Liver (tissue), 9 donors: ENCODE data around the gene SLX1A. TPM values are rescaled to one million over a fixed set of nuclear protein-coding genes. Genes with fewer than 3 reads are reported as not detected.

Experiments used
- DNase-seq: peaks from one replicate; pipeline ENCODE4 v3.0.0-alpha.2; 2017; ENCODE audit warnings: low spot score
- H3K27ac ChIP-seq, 2 donors: one replicate each; pipeline ENCODE4 v1.7.0; 2013; ENCODE audit warnings: inconsistent platforms in 2 of 2, low read length in 2 of 2, control low read depth in 1 of 2, low read depth in 1 of 2, mild to moderate bottlenecking in 1 of 2
- H3K27me3 ChIP-seq, 4 donors: one replicate each; pipeline versions ENCODE4 v1.6.1 to v1.7.0; 2013; ENCODE audit warnings: low read length in 3 of 4, inconsistent platforms in 1 of 4, mild to moderate bottlenecking in 1 of 4, moderate library complexity in 1 of 4; ENCODE audit not compliant: control insufficient read depth in 4 of 4, insufficient read depth in 4 of 4
- H3K36me3 ChIP-seq, 4 donors: one replicate each; pipeline versions ENCODE4 v1.6.1 to v1.7.0; 2013; ENCODE audit warnings: low read length in 3 of 4, mild to moderate bottlenecking in 3 of 4, low read depth in 1 of 4, moderate library complexity in 1 of 4; ENCODE audit not compliant: control insufficient read depth in 4 of 4, insufficient read depth in 3 of 4
- H3K4me1 ChIP-seq, 4 donors: one replicate each; pipeline versions ENCODE4 v1.6.1 to v1.7.0; 2013; ENCODE audit warnings: low read length in 3 of 4, mild to moderate bottlenecking in 3 of 4, moderate library complexity in 1 of 4; ENCODE audit not compliant: control insufficient read depth in 4 of 4, insufficient read depth in 4 of 4
- H3K4me3 ChIP-seq, 3 donors: one replicate each; pipeline versions ENCODE4 v1.6.1 to v1.7.0; 2013; ENCODE audit warnings: low read length in 3 of 3, control low read depth in 1 of 3, low read depth in 1 of 3, mild to moderate bottlenecking in 1 of 3
- H3K9ac ChIP-seq, 2 donors: one replicate each; pipeline ENCODE4 v1.7.0; 2013; ENCODE audit warnings: low read length in 2 of 2, mild to moderate bottlenecking in 2 of 2, moderate library complexity in 2 of 2, control low read depth in 1 of 2, low read depth in 1 of 2
- H3K9me3 ChIP-seq, 4 donors: one replicate each; pipeline versions ENCODE4 v1.6.1 to v1.7.0; 2013; ENCODE audit warnings: low read length in 3 of 4; ENCODE audit not compliant: control insufficient read depth in 4 of 4
- EGR1 ChIP-seq, 2 donors: IDR thresholded peaks; 2 replicates each; pipeline ENCODE4 v1.6.1; 2016 to 2018; ENCODE audit warnings: antibody characterized with exemption in 2 of 2, low read depth in 2 of 2
- FOXA1 ChIP-seq: IDR thresholded peaks from 2 replicates; pipeline ENCODE4 v1.6.1; 2016; ENCODE audit warnings: antibody characterized with exemption
- FOXA2 ChIP-seq: IDR thresholded peaks from 2 replicates; pipeline ENCODE4 v1.6.1; 2016; ENCODE audit warnings: antibody characterized with exemption
- GABPA ChIP-seq, 2 donors: IDR thresholded peaks in 1 of 2; conservative IDR thresholded peaks in 1 of 2; 2 replicates each; pipeline ENCODE4 v1.6.1; 2016; ENCODE audit warnings: antibody characterized with exemption in 2 of 2, mild to moderate bottlenecking in 1 of 2, moderate library complexity in 1 of 2
- HNF4A ChIP-seq, 2 donors: conservative IDR thresholded peaks; 2 replicates each; pipeline ENCODE4 v1.6.1; 2016; ENCODE audit warnings: antibody characterized with exemption in 2 of 2, mild to moderate bottlenecking in 2 of 2
- HNF4G ChIP-seq: IDR thresholded peaks from 2 replicates; pipeline ENCODE4 v1.6.1; 2016; ENCODE audit warnings: antibody characterized with exemption
- JUND ChIP-seq, 2 donors: IDR thresholded peaks; 2 replicates each; pipeline ENCODE4 v1.6.1; 2016; ENCODE audit warnings: antibody characterized with exemption in 2 of 2
- NR2F2 ChIP-seq: IDR thresholded peaks from 2 replicates; pipeline ENCODE4 v1.6.1; 2016; ENCODE audit warnings: antibody characterized with exemption
- RAD21 ChIP-seq, 2 donors: IDR thresholded peaks; 2 replicates each; pipeline ENCODE4 v1.6.1; 2016; ENCODE audit warnings: antibody characterized with exemption in 2 of 2, mild to moderate bottlenecking in 2 of 2
- RXRA ChIP-seq, 2 donors: IDR thresholded peaks; 2 replicates each; pipeline ENCODE4 v1.6.1; 2017 to 2018; ENCODE audit warnings: antibody characterized with exemption in 2 of 2, mild to moderate bottlenecking in 1 of 2
- SP1 ChIP-seq: IDR thresholded peaks from 2 replicates; pipeline ENCODE4 v1.6.1; 2018; ENCODE audit warnings: antibody characterized with exemption, mild to moderate bottlenecking
- TAF1 ChIP-seq: conservative IDR thresholded peaks from 2 replicates; pipeline ENCODE4 v1.6.1; 2016; ENCODE audit warnings: antibody characterized with exemption, mild to moderate bottlenecking
- YY1 ChIP-seq: IDR thresholded peaks from 2 replicates; pipeline ENCODE4 v1.6.1; 2016; ENCODE audit warnings: antibody characterized with exemption, mild to moderate bottlenecking
- WGBS: extraction: QIAGEN DNeasy Blood & Tissue Kit; methylation state at CpG from one replicate; pipeline ENCODE4 v1.1.7; 2013; 5-methylcytosine and 5-hydroxymethylcytosine counted together
- polyA plus RNA-seq, 2 donors: library from polyadenylated mRNA; stranded (reverse) in 1 of 2; unstranded in 1 of 2; fragments of 200-250 nt in 1 of 2; fragments of >200 nt in 1 of 2; fragmentation: Nextera tagmentation in 1 of 2; extraction: Ambion mirVana in 1 of 2; gene quantifications; one replicate each; pipeline versions ENCODE4 v1.2.1 to v1.2.3, GENCODE V29; 2013 to 2015
- total RNA-seq, 2 donors: library from RNA; depleted of rRNA; stranded (reverse); fragments of >200 nt; gene quantifications; one replicate each; pipeline ENCODE4 v1.2.3, GENCODE V29; 2014
- TF ChIP-seq, protein P1 (sequence below): IDR thresholded peaks from 2 replicates; pipeline ENCODE4 v1.6.1; 2016; ENCODE audit warnings: antibody characterized with exemption
- TF ChIP-seq, protein P2 (sequence below): IDR thresholded peaks from 2 replicates; pipeline ENCODE4 v1.6.1; 2016; ENCODE audit warnings: antibody characterized with exemption
- TF ChIP-seq, protein P3 (sequence below): fragments of 150-350 bp; IDR thresholded peaks from 2 replicates; pipeline ENCODE4 v1.5.1; 2017; ENCODE audit warnings: improper control_type of control experiment, low read depth, low read length; ENCODE audit not compliant: missing input control
- TF ChIP-seq, protein P4 (sequence below): IDR thresholded peaks from 2 replicates; pipeline ENCODE4 v1.6.1; 2016; ENCODE audit warnings: antibody characterized with exemption, mild to moderate bottlenecking
- TF ChIP-seq, protein P5 (sequence below): IDR thresholded peaks from 2 replicates; pipeline ENCODE4 v1.6.1; 2016; ENCODE audit warnings: antibody characterized with exemption
- donor health status: healthy.
- donor health status: healthy.
- donor health status: healthy.
- donor health status: healthy.
- donor health status: healthy.

Gene SLX1A
- total and polyA plus RNA-seq, 4 donors, result 37.1 to 55.2 (median 42.0) TPM

DNA sequence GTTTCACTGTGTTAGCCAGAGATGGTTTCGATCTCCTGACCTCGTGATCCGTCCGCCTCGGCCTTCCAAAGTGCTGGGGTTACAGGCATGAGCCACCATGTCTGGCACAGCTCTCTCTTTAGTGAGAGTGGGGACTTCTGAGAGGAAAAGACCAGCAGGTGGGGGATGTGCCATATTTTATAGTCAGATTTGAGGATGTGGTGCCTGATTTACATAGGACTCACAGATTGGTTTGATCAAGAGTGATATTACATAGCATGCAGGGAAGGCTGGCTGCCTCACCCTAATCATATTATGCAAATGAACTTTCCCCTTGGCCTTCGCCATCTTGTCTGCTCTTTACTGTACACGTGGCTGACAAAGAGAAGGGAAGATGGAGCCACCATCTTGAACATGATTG is 42.6 kb upstream of the SLX1A start:
- Histone ChIP-seq H3K9me3 (no peaks in the 10 kb centered on the region), H3K27ac (no peak overlapping the region), H3K9ac (no peak overlapping the region), H3K4me1 (no peaks in the 10 kb centered on the region), H3K4me3 (no peak overlapping the region), H3K27me3 (no peaks in the 10 kb centered on the region), H3K36me3 (no peaks in the 10 kb centered on the region)
- WGBS, result 89% methylated on average over 7 of the region's 7 CpGs
- DNase-seq, result no peak
- TF ChIP-seq, protein P1, sequence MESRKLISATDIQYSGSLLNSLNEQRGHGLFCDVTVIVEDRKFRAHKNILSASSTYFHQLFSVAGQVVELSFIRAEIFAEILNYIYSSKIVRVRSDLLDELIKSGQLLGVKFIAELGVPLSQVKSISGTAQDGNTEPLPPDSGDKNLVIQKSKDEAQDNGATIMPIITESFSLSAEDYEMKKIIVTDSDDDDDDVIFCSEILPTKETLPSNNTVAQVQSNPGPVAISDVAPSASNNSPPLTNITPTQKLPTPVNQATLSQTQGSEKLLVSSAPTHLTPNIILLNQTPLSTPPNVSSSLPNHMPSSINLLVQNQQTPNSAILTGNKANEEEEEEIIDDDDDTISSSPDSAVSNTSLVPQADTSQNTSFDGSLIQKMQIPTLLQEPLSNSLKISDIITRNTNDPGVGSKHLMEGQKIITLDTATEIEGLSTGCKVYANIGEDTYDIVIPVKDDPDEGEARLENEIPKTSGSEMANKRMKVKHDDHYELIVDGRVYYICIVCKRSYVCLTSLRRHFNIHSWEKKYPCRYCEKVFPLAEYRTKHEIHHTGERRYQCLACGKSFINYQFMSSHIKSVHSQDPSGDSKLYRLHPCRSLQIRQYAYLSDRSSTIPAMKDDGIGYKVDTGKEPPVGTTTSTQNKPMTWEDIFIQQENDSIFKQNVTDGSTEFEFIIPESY, result no peak
- TF ChIP-seq EGR1 (IDR thresholded peaks at IDR 0.05; ENCODE audit: low read depth in 2 of 2), result no peak
- TF ChIP-seq HNF4A (conservative IDR thresholded peaks at IDR 0.05), result no peak
- no peak for TF ChIP-seq FOXA2
- no peak for TF ChIP-seq HNF4G
- TF ChIP-seq FOXA1, result no peak
- TF ChIP-seq, protein P2, sequence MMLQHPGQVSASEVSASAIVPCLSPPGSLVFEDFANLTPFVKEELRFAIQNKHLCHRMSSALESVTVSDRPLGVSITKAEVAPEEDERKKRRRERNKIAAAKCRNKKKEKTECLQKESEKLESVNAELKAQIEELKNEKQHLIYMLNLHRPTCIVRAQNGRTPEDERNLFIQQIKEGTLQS, result no peak
- TF ChIP-seq RAD21 (IDR thresholded peaks at IDR 0.05), result no peak
- TF ChIP-seq, protein P3, sequence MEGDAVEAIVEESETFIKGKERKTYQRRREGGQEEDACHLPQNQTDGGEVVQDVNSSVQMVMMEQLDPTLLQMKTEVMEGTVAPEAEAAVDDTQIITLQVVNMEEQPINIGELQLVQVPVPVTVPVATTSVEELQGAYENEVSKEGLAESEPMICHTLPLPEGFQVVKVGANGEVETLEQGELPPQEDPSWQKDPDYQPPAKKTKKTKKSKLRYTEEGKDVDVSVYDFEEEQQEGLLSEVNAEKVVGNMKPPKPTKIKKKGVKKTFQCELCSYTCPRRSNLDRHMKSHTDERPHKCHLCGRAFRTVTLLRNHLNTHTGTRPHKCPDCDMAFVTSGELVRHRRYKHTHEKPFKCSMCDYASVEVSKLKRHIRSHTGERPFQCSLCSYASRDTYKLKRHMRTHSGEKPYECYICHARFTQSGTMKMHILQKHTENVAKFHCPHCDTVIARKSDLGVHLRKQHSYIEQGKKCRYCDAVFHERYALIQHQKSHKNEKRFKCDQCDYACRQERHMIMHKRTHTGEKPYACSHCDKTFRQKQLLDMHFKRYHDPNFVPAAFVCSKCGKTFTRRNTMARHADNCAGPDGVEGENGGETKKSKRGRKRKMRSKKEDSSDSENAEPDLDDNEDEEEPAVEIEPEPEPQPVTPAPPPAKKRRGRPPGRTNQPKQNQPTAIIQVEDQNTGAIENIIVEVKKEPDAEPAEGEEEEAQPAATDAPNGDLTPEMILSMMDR, result no peak
- TF ChIP-seq SP1, result no peak
- no peak for TF ChIP-seq JUND (IDR thresholded peaks at IDR 0.05)
- TF ChIP-seq, protein P4, sequence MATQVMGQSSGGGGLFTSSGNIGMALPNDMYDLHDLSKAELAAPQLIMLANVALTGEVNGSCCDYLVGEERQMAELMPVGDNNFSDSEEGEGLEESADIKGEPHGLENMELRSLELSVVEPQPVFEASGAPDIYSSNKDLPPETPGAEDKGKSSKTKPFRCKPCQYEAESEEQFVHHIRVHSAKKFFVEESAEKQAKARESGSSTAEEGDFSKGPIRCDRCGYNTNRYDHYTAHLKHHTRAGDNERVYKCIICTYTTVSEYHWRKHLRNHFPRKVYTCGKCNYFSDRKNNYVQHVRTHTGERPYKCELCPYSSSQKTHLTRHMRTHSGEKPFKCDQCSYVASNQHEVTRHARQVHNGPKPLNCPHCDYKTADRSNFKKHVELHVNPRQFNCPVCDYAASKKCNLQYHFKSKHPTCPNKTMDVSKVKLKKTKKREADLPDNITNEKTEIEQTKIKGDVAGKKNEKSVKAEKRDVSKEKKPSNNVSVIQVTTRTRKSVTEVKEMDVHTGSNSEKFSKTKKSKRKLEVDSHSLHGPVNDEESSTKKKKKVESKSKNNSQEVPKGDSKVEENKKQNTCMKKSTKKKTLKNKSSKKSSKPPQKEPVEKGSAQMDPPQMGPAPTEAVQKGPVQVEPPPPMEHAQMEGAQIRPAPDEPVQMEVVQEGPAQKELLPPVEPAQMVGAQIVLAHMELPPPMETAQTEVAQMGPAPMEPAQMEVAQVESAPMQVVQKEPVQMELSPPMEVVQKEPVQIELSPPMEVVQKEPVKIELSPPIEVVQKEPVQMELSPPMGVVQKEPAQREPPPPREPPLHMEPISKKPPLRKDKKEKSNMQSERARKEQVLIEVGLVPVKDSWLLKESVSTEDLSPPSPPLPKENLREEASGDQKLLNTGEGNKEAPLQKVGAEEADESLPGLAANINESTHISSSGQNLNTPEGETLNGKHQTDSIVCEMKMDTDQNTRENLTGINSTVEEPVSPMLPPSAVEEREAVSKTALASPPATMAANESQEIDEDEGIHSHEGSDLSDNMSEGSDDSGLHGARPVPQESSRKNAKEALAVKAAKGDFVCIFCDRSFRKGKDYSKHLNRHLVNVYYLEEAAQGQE, result no peak
- TF ChIP-seq RXRA (IDR thresholded peaks at IDR 0.05), result no peak
- no peak for TF ChIP-seq YY1
- no peak for TF ChIP-seq NR2F2
- TF ChIP-seq, protein P5, sequence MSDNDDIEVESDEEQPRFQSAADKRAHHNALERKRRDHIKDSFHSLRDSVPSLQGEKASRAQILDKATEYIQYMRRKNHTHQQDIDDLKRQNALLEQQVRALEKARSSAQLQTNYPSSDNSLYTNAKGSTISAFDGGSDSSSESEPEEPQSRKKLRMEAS, result no peak
- TF ChIP-seq TAF1, result no peak
- no peak for TF ChIP-seq GABPA (IDR thresholded peaks at IDR 0.05 in 1 of 2, conservative IDR thresholded peaks at IDR 0.05 in 1 of 2)
